ENCODE measurements around the gene SDR42E2.
A peak's percentile ranks its signal among the peaks of the same experiment; 100 is the strongest.

SDR42E2 gene

DNA sequence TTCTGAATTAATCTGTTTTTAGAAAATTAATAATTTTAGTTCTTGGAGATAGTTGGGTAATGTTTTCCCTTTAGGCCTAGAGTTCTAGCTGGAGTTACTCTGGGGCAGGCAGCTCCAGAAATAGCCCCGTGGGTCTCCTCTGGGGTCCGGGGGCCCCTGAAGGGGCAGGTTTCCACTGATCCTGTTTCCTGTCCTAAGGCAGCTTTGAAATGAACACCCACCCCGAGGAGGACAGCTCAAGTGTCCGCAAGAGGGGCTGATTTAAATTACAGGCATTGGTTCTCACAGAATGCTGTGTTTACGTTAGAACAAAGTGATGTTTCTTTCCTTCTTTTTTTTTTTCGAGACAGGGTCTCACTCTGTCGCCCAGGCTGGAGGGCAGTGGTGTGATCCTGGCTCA, 67.6 kb downstream of the SDR42E2 start:
- H3K27ac ChIP-seq, result no peak overlapping the region
- TF ChIP-seq ZFX (IDR thresholded peaks at IDR 0.05), result no peak
- TF ChIP-seq, protein P1, sequence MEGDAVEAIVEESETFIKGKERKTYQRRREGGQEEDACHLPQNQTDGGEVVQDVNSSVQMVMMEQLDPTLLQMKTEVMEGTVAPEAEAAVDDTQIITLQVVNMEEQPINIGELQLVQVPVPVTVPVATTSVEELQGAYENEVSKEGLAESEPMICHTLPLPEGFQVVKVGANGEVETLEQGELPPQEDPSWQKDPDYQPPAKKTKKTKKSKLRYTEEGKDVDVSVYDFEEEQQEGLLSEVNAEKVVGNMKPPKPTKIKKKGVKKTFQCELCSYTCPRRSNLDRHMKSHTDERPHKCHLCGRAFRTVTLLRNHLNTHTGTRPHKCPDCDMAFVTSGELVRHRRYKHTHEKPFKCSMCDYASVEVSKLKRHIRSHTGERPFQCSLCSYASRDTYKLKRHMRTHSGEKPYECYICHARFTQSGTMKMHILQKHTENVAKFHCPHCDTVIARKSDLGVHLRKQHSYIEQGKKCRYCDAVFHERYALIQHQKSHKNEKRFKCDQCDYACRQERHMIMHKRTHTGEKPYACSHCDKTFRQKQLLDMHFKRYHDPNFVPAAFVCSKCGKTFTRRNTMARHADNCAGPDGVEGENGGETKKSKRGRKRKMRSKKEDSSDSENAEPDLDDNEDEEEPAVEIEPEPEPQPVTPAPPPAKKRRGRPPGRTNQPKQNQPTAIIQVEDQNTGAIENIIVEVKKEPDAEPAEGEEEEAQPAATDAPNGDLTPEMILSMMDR (conservative IDR thresholded peaks at IDR 0.05), result no peak

DNA sequence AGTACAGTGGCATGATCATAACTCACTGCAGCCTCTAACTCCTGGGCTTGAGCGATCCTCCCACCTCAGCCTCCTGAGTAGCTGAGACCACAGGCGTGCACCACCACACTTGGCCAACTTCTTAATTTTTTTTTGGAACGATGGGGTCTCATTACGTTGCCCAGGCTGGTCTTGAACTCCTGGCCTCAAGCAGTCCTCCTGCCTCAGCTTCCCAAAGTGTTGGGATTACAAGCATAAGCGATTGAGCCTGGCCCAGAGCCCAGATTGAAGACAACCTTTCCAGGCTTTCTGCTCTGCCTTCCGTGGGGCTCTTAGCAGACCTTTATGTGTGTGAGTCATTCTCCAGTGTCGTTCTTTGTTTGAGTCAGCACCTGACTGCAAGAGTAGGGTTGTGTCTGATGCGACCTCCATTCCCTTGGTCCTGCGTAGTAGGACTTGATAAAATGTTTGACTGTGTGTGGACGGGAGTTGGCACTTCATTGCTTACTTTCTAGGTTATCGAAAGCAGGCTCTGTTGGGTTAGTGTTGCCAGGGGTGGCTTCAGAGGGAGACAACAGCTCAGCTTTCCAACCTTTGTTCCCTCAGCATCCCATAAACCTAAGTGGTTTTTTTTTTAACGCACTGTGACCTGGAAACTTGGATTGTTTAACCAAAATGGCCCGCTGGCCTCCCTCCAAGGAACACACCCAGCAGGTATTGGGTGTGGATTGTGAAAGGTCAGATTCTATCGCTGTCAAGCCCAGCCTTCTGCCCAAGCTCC, 70.2 kb downstream of the SDR42E2 start:
- TF ChIP-seq, protein P1 (conservative IDR thresholded peaks at IDR 0.05), result no peak
- no peak for TF ChIP-seq ZFX (IDR thresholded peaks at IDR 0.05)
- H3K27ac ChIP-seq, result peak overlapping the region; percentile 69

DNA sequence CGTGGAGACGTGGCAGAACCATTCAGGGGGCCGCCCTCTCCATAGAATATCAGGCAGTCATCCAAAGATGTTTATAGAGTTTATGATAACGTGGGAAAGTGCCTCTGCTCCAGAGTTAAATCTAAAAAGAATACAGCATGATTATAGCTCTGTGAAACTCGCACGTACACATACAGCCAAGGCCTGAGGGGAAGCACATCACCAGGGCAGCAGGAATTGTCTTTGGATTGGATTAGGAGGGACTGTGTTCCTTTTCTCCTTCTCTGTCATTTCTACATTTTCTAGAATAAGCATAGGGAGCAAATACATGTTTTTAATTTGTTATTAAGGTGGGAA, 70.7 kb downstream of the SDR42E2 start:
- H3K27ac ChIP-seq, result peak overlapping the region; percentile 69
- no peak for TF ChIP-seq ZFX (IDR thresholded peaks at IDR 0.05)
- TF ChIP-seq, protein P1 (conservative IDR thresholded peaks at IDR 0.05), result no peak

DNA sequence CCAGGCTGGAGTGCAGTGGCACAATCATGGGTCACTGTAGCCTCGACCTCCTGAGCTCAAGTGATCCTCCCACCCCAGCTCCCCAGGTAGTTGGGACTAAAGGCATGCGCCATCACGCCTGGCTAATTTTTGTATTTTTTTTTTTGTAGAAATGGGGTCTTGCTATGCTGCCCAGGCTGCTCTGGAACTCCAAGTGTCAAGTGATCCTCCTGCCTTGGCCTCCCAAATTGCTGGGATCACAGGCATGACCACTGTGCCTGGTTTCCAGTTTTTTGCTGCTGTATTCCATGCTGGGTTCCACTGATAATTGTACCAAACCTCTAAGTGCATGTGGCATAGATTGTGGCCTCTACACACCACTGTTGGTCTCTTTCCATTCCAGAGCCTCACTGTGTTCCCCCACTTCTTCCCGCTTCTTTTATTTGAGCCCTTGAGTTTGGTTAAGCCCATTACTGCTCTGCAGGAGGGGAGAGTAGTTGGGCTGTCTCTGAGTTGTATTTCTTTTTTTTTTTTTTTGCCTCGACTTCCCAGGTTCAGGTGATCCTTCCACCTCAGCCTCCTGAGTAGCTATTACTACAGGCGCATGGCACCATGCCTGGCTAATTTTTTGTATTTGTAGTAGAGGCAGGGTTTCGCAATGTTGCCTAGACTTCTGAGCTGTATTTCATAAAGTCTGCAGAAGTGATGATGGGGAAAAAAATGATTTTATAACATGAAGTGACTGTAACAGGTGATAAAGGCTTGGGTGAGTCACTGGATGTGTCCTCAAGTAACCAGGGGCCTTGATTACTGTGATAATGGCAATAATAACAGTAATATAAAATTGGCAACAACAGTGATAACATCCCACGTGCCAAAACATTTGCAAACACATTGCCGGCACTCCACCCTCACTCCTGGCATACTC, 73.8 kb downstream of the SDR42E2 start:
- TF ChIP-seq, protein P1 (conservative IDR thresholded peaks at IDR 0.05), result no peak
- TF ChIP-seq ZFX (IDR thresholded peaks at IDR 0.05), result no peak
- no peak overlapping the region for H3K27ac ChIP-seq

DNA sequence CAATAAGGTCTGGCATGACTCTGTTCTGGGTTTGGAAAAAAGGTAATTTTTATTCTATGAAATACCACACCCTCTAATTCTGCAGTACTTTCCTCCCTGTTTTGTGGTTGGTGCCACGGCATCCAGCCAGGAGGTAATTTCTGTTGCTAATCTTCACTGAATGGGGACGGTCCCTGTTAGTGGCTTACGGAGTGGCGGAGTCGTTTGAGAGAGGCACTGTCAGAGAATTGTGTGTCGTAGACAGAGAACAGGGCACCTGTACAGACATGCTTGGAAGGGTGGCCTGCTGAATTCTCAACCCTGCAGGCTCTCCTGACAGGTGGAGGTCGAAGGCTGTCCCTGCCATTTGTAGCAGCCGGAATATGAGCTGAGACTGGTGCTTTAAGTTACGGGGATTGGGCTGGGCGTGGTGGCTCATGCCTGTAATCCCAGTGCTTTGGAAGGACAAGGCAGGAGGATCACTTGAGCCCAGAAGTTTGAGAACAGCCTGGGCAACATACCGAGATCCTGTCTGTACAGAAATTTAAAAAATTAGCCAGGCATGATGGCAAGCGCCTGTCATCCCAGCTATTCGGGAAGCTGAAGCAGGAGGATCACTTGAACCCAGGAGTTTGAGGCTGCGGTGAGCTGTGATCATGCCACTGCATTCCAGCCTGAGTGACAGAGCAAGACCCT, 77.0 kb downstream of the SDR42E2 start:
- TF ChIP-seq, protein P1 (conservative IDR thresholded peaks at IDR 0.05), result no peak
- no peak for TF ChIP-seq ZFX (IDR thresholded peaks at IDR 0.05)

DNA sequence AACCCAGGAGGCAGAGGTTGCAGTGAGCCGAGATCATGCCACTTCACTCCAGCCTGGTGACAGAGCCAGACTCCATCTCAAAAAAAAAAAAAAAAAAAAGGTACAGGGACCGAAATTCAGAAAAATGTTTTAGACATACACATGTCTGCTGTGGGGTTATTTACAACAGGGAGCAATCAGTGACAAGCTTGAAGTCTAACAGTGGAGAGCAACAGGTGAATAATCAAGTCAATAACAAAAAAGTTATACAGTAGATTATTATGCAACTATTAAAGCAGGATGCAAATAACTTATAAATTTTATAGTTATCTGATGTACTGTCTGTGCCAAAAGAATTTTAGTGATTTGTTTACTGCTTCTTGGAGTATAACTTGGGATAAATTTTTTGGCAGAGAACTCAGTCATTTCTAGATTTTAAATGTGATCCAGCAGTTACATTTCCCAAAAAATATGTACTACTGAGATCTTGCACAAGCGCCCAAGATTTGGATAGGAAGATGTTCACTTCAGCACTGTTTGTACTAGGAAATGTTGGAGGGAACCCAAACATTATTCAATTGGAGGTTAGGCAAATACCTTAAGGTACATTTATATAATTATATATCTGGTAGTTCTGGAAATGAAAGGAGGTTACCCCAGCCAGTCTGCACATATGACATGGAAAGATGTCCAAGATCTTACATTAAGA, 77.9 kb downstream of the SDR42E2 start:
- TF ChIP-seq, protein P1 (conservative IDR thresholded peaks at IDR 0.05), result no peak
- no peak for TF ChIP-seq ZFX (IDR thresholded peaks at IDR 0.05)
- H3K27ac ChIP-seq, result peak overlapping the region; percentile 66

More for the DNA sequence above, 77.0 kb downstream of the SDR42E2 start:
- peak overlapping the region; percentile 66 for H3K27ac ChIP-seq

All from C4-2B (cell line).